CD14-positive monocyte (primary cell): ENCODE results near the gene SV2A. TPM values are rescaled to one million over a fixed set of nuclear protein-coding genes. Genes with fewer than 3 reads are reported as not detected.

Source experiments
- DNase-seq, 3 donors: peaks; one replicate each; pipeline ENCODE4 v3.0.0-alpha.2; 2011 to 2022
- H2AFZ ChIP-seq: 2 replicates; pipeline ENCODE4 v1.6.0; 2012; ENCODE audit warnings: mild to moderate bottlenecking, low read depth, low read length, inconsistent platforms; ENCODE audit not compliant: insufficient read depth, poor library complexity, severe bottlenecking
- H3K27ac ChIP-seq, 2 donors: 1 replicate in 1 of 2; 2 replicates in 1 of 2; pipeline ENCODE4 v1.5.1; 2012 to 2013; ENCODE audit warnings: low read length in 2 of 2, control low read depth in 1 of 2, inconsistent platforms in 1 of 2, low read depth in 1 of 2, mild to moderate bottlenecking in 1 of 2
- H3K27me3 ChIP-seq, 2 donors: one replicate each; pipeline versions ENCODE4 v1.6.0 to v1.6.1; 2011 to 2013; ENCODE audit warnings: low read length in 2 of 2; ENCODE audit not compliant: control insufficient read depth in 2 of 2, insufficient read depth in 2 of 2
- H3K36me3 ChIP-seq, 2 donors: replicated peaks in 1 of 2; 1 replicate in 1 of 2; 2 replicates in 1 of 2; pipeline versions ENCODE4 v1.5.1 to v1.6.1; 2012 to 2013; ENCODE audit warnings: low read length in 2 of 2, control low read depth in 1 of 2, inconsistent platforms in 1 of 2, mild to moderate bottlenecking in 1 of 2; ENCODE audit not compliant: insufficient read depth in 2 of 2, control insufficient read depth in 1 of 2
- H3K4me1 ChIP-seq, 2 donors: 1 replicate in 1 of 2; 2 replicates in 1 of 2; pipeline versions ENCODE4 v1.5.1 to v1.6.1; 2012 to 2013; ENCODE audit warnings: low read length in 2 of 2, control low read depth in 1 of 2, inconsistent platforms in 1 of 2, mild to moderate bottlenecking in 1 of 2, moderate library complexity in 1 of 2; ENCODE audit not compliant: insufficient read depth in 2 of 2, control insufficient read depth in 1 of 2
- H3K4me2 ChIP-seq: replicated peaks from 2 replicates; pipeline ENCODE3; 2012; ENCODE audit warnings: low read length, moderate library complexity, mild to moderate bottlenecking; ENCODE audit not compliant: poor library complexity, severe bottlenecking; ENCODE audit errors: extremely low read depth
- H3K4me3 ChIP-seq, 3 experiments: fragments of 200-600 bp in 1 of 3; sonication (generic) in 1 of 3; replicated peaks in 1 of 3; 1 replicate in 2 of 3; 2 replicates in 1 of 3; pipeline ENCODE4 v1.5.1; 2011 to 2013; ENCODE audit warnings: low read length in 3 of 3, mild to moderate bottlenecking in 3 of 3, control low read depth in 2 of 3, low read depth in 2 of 3, inconsistent platforms in 1 of 3, moderate library complexity in 1 of 3
- H3K79me2 ChIP-seq: 2 replicates; pipeline ENCODE4 v1.6.0; 2012; ENCODE audit warnings: mild to moderate bottlenecking, control low read depth, inconsistent platforms, low read length, moderate library complexity; ENCODE audit not compliant: insufficient read depth
- H3K9ac ChIP-seq: 2 replicates; pipeline ENCODE4 v1.6.0; 2017; ENCODE audit warnings: low read length, mild to moderate bottlenecking; ENCODE audit not compliant: insufficient read depth, poor library complexity, severe bottlenecking
- H3K9me3 ChIP-seq, 2 donors: replicated peaks in 1 of 2; 1 replicate in 1 of 2; 2 replicates in 1 of 2; pipeline versions ENCODE4 v1.5.1 to v1.6.1; 2012 to 2013; ENCODE audit warnings: low read length in 2 of 2, control low read depth in 1 of 2; ENCODE audit not compliant: control insufficient read depth in 1 of 2, insufficient read depth in 1 of 2
- H4K20me1 ChIP-seq: 2 replicates; pipeline ENCODE4 v1.6.0; 2012; ENCODE audit warnings: mild to moderate bottlenecking, low read length, control low read depth, moderate library complexity; ENCODE audit not compliant: insufficient read depth
- H3K27ac Mint-ChIP-seq, 7 donors: one replicate each; pipeline ENCODE4 v1.8.0; 2020; ENCODE audit warnings: mild to moderate bottlenecking in 7 of 7, mixed read lengths in 7 of 7, moderate library complexity in 6 of 7, inconsistent platforms in 2 of 7
- H3K27me3 Mint-ChIP-seq, 3 donors: one replicate each; pipeline ENCODE4 v1.8.0; 2021 to 2022; ENCODE audit warnings: low read depth in 3 of 3, mild to moderate bottlenecking in 3 of 3, mixed read lengths in 3 of 3, moderate library complexity in 3 of 3, inconsistent platforms in 1 of 3
- H3K36me3 Mint-ChIP-seq, 2 donors: one replicate each; pipeline ENCODE4 v1.8.0; 2020; ENCODE audit warnings: mixed read lengths in 2 of 2, inconsistent platforms in 1 of 2, mild to moderate bottlenecking in 1 of 2
- H3K4me1 Mint-ChIP-seq: one replicate; pipeline ENCODE4 v1.8.0; 2020; ENCODE audit warnings: mild to moderate bottlenecking, mixed read lengths
- H3K4me3 Mint-ChIP-seq, 2 donors: one replicate each; pipeline ENCODE4 v1.8.0; 2020; ENCODE audit warnings: mild to moderate bottlenecking in 2 of 2, mixed read lengths in 2 of 2, moderate library complexity in 1 of 2
- H3K9me3 Mint-ChIP-seq, 7 donors: one replicate each; pipeline ENCODE4 v1.8.0; 2020 to 2022; ENCODE audit warnings: mixed read lengths in 7 of 7, mild to moderate bottlenecking in 6 of 7, moderate library complexity in 6 of 7, inconsistent platforms in 2 of 7
- WGBS: methylation state at CpG from one replicate; pipeline ENCODE4 v1.1.5; 2013; ENCODE audit warnings: missing lambda C conversion rate; ENCODE audit not compliant: insufficient coverage; 5-methylcytosine and 5-hydroxymethylcytosine counted together
- intact Hi-C, 2 donors: fragments of 100-400 bp; cut with micrococcal nuclease; formaldehyde crosslinking; loops; one replicate each; pipeline versions ENCODE4 v1.15.0 to v1.15.1; 2023
- polyA plus RNA-seq, 3 donors: library from polyadenylated mRNA; depleted of rRNA in 1 of 3; unstranded in 2 of 3; stranded (reverse) in 1 of 3; fragments of 300-500 nt in 2 of 3; fragments of >200 nt in 1 of 3; fragmentation: Illumina TruSeq in 2 of 3; gene quantifications; 1 replicate in 2 of 3; 2 replicates in 1 of 3; pipeline ENCODE4 v1.2.3, GENCODE V29; 2012 to 2021
- TF ChIP-seq, protein P1 (sequence below): fragments of 200-600 bp; IDR thresholded peaks from one replicate; pipeline ENCODE4 v1.8.0; 2022; ENCODE audit warnings: antibody characterized with exemption, mild to moderate bottlenecking

SV2A gene
- polyA plus RNA-seq, 3 donors = 0.07 to 0.17 (median 0.14) TPM

- Mint-ChIP-seq H3K4me3 (no peak overlapping the region), H3K27me3 (peaks cover 1 to 5% (median 3%) of the 10 kb centered on the region in 3 donors), H3K27ac (no peak overlapping the region), H3K36me3 (peaks cover 0 to 3% of the 10 kb centered on the region in 2 donors), H3K9me3 (peaks cover 0 to 7% (median 2%) of the 10 kb centered on the region in 7 donors), H3K4me1 (peaks cover 15% of the 10 kb centered on the region)
- H3K9ac ChIP-seq = no peak overlapping the region
- H3K27ac ChIP-seq = no peak overlapping the region
- no peak overlapping the region for H3K4me2 ChIP-seq
- peak in 1 of 3 donors; percentile 33 for DNase-seq
- no peak overlapping the region for H2AFZ ChIP-seq
- peaks cover 8 to 17% of the 10 kb centered on the region in 2 donors for H3K4me1 ChIP-seq
- no peaks in the 10 kb centered on the region for H4K20me1 ChIP-seq
- no peaks in the 10 kb centered on the region for H3K79me2 ChIP-seq
- TF ChIP-seq, protein P1, sequence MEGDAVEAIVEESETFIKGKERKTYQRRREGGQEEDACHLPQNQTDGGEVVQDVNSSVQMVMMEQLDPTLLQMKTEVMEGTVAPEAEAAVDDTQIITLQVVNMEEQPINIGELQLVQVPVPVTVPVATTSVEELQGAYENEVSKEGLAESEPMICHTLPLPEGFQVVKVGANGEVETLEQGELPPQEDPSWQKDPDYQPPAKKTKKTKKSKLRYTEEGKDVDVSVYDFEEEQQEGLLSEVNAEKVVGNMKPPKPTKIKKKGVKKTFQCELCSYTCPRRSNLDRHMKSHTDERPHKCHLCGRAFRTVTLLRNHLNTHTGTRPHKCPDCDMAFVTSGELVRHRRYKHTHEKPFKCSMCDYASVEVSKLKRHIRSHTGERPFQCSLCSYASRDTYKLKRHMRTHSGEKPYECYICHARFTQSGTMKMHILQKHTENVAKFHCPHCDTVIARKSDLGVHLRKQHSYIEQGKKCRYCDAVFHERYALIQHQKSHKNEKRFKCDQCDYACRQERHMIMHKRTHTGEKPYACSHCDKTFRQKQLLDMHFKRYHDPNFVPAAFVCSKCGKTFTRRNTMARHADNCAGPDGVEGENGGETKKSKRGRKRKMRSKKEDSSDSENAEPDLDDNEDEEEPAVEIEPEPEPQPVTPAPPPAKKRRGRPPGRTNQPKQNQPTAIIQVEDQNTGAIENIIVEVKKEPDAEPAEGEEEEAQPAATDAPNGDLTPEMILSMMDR = no peak
- H3K9me3 ChIP-seq = no peaks in the 10 kb centered on the region
- 100% methylated on average over 1 of the region's 4 CpGs for WGBS
- H3K36me3 ChIP-seq = no peaks in the 10 kb centered on the region
- no peak overlapping the region for H3K4me3 ChIP-seq
- no peaks in the 10 kb centered on the region for H3K27me3 ChIP-seq
- intact Hi-C loops = loop anchor here in 1 of 2 donors (5.0 to 10.0 kb wide), 3 partner anchors 41 to 288 kb away; partner anchors contain the start of gene MTMR11
Measured at GRCh38 chr1:149896575-149896974, 21.1 kb downstream of the SV2A start.

DNA sequence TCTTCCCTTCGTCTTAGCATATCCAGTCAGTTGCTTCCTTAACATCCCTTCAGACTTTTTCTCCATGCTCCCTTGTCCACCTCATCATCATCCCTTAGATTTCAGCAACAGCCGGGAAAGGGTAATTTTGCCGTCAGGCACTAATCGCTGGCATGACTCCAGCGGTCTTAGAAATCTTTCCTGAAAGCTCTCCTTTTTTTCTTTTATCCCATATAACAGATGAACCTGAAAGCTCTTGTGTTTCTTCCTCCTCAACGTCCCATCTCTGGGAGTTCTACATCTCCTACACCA lies 28.7 kb downstream of the SV2A start:
- peak overlapping the region; percentile 86 for H3K9ac ChIP-seq
- H3K4me3 Mint-ChIP-seq = no peak overlapping the region
- no peaks in the 10 kb centered on the region for H3K27me3 ChIP-seq
- peak overlapping the region; percentile 59 to 99 (median 79) for H3K4me3 ChIP-seq
- TF ChIP-seq, protein P1 = no peak
- H3K36me3 Mint-ChIP-seq = no peaks in the 10 kb centered on the region
- no peak overlapping the region for H3K27ac Mint-ChIP-seq
- DNase-seq = no peak
- H3K27me3 Mint-ChIP-seq = peaks cover 0 to 2% (median 0%) of the 10 kb centered on the region in 3 donors
- H3K9me3 Mint-ChIP-seq = peaks cover 0 to 3% (median 0%) of the 10 kb centered on the region in 7 donors
- peaks cover 25% of the 10 kb centered on the region for H4K20me1 ChIP-seq
- peaks cover 32 to 33% of the 10 kb centered on the region in 2 donors for H3K4me1 ChIP-seq
- peaks cover 3% of the 10 kb centered on the region for H3K4me1 Mint-ChIP-seq
- H3K4me2 ChIP-seq = peak overlapping the region; percentile 78
- H2AFZ ChIP-seq = peak overlapping the region; percentile 71
- H3K79me2 ChIP-seq = peaks cover 5% of the 10 kb centered on the region
- no peaks in the 10 kb centered on the region for H3K9me3 ChIP-seq
- H3K27ac ChIP-seq = peak overlapping the region in 1 of 2 donors; percentile 97
- no peaks in the 10 kb centered on the region for H3K36me3 ChIP-seq
- intact Hi-C loops = no loop called here
- WGBS = 46% methylated on average over 5 of the region's 6 CpGs
